Stimulated activated naive CD4-positive, alpha-beta T cell treated with Interleukin-2 at 50 U/mL for 16 hours (primary cell): ENCODE measurements around the gene APOC3.
"Not testable (repeated sequence)": the region's sequence is repeated elsewhere in the genome, so short reads cannot be mapped to it uniquely, and the experiment has no call there.

Experiments used
- DNase-seq: peaks from one replicate; lab custom pipeline; 2025; lab: John Stamatoyannopoulos, UW

Gene APOC3

DNA sequence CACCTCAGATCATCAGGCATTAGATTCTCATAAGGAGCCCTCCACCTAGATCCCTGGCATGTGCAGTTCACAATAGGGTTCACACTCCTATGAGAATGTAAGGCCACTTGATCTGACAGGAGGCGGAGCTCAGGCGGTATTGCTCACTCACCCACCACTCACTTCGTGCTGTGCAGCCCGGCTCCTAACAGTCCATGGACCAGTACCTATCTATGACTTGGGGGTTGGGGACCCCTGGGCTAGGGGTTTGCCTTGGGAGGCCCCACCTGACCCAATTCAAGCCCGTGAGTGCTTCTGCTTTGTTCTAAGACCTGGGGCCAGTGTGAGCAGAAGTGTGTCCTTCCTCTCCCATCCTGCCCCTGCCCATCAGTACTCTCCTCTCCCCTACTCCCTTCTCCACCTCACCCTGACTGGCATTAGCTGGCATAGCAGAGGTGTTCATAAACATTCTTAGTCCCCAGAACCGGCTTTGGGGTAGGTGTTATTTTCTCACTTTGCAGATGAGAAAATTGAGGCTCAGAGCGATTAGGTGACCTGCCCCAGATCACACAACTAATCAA is 2.2 kb downstream of the APOC3 start:
- no peak for DNase-seq

DNA sequence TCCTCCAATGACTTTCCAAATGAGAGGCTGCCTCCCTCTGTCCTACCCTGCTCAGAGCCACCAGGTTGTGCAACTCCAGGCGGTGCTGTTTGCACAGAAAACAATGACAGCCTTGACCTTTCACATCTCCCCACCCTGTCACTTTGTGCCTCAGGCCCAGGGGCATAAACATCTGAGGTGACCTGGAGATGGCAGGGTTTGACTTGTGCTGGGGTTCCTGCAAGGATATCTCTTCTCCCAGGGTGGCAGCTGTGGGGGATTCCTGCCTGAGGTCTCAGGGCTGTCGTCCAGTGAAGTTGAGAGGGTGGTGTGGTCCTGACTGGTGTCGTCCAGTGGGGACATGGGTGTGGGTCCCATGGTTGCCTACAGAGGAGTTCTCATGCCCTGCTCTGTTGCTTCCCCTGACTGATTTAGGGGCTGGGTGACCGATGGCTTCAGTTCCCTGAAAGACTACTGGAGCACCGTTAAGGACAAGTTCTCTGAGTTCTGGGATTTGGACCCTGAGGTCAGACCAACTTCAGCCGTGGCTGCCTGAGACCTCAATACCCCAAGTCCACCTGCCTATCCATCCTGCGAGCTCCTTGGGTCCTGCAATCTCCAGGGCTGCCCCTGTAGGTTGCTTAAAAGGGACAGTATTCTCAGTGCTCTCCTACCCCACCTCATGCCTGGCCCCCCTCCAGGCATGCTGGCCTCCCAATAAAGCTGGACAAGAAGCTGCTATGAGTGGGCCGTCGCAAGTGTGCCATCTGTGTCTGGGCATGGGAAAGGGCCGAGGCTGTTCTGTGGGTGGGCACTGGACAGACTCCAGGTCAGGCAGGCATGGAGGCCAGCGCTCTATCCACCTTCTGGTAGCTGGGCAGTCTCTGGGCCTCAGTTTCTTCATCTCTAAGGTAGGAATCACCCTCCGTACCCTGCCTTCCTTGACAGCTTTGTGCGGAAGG is 2.9 kb downstream of the APOC3 start:
- no peak for DNase-seq

DNA sequence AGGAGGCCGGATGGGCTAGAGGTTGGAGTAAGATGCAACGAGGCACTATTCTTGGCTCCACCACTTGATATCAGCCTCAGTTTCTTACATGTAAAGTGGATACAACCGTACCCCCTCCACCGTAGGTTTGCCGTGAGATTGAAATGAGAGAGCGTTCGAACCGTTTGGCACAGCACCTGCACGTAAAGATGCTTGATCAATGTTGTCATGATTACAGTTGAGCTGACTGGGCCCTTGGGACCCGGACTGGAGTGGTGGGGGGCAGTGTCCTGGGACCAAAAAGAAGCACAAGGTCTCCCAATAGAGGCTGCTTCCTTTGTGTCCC is 3.7 kb downstream of the APOC3 start:
- no peak for DNase-seq

DNA sequence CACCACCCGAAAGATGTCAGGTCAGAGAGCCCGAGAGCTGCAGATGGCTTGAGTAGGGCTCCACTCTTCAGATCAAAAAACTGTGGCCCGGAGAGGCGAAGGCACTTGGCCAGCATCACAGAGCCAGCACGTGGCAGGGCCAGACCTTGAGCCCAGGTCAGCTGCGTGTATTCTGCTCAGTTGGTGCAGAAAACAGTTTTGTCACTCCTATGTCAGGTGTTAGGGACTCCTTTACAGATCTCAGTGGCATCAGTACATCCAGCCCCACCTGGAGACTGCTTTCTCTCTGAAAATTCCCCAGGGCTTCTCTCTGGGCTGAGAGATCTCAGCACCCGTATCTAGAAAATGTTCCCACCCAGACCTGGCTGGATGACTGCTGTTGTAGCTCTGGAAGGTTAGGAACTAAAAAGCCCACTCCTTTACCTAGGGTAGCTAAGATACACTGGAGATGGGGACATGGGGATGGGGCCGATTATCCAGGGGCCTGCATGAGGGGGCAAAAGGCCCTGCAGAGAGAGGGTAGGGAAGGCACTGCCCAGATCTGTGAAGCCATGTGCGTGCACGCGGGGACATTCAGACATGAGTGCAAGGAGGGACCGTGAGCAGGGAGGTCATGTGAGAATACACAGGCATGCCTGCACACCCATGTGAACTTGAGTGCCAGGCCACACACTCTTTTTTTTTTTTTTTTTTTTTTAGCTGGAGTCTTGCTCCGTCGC is 4.3 kb downstream of the APOC3 start:
- DNase-seq, result no peak

DNA sequence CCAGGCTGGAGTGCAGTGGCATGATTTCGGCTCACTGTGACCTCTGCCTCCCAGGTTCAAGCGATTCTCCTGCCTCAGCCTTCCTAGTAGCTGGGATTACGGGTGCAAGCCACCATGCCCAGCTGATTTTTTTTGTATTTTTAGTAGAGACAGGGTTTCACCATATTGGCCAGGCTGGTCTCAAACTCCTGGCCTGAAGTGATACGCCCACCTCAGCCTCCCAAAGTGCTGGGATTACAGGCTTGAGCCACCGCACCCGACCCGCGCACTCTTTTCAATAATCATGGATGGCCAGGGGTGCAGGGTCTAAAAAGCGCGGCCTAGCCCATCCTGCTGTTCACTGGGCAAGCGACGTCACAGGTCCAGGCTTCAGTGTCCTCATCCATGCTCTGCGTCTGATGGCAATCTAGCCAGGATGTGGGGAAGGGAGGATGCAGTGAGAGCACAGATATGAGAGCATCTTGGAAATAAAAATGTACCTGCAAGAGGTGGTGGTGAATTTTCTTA is 4.9 kb downstream of the APOC3 start:
- DNase-seq, result not testable (repeated sequence)

DNA sequence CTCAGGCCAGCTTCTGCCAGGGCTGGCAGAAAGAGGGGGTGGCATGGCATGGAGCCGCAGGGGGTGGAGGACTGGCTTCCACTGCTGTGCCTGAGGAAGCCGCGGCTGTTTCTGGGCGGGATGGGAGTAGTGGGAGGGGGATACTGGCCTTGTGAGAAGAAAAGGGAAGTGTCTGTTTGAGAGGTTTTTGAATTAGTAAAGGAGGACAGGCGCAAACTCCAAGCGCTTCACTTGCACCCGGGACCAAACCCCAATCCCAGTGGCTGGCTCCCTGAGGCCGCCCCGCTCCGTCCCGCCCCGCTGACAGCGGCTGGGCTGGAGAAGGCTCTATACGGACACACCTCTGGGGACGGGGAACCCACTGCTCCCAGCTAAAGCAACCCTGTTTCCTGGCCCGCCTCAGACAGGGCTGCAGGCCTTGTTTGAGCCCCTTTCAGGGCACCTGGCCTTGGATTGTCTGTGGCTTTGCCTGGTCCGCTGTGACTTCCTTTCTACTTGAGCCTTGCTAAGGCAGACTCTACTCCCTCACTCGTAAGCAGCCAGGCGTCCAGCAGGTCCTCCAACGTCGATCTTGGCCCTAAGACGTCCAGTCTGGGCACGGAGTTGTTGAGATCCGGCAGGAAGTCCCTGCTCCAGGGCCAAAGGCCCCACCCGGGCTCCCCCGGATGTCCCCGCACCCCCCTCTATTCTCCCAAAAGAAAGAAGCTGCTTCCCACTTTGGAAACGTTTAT is 5.5 kb downstream of the APOC3 start:
- DNase-seq, result no peak

DNA sequence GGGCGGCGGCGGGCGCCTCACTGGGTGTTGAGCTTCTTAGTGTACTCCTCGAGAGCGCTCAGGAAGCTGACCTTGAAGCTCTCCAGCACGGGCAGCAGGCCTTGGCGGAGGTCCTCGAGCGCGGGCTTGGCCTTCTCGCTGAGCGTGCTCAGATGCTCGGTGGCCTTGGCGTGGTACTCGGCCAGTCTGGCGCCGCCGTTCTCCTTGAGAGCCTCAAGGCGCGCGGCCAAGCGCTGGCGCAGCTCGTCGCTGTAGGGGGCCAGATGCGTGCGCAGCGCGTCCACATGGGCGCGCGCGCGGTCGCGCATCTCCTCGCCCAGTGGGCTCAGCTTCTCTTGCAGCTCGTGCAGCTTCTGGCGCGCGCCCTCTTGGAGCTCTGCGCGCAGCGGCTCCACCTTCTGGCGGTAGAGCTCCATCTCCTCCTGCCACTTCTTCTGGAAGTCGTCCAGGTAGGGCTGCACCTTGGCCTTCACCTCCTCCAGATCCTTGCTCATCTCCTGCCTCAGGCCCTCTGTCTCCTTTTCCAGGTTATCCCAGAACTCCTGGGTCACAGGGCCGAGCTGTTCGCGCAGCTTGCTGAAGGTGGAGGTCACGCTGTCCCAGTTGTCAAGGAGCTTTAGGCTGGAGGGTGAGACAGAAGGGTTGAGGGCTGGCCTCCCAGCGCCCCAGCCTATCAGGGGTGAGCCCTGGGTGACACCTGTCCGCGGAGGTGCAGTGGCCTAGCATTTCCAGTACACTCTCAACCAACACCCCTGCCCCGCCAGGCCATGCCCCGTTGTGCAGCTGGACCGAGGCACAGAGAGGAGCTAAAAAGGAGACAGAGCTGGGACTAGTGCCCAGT is 6.3 kb downstream of the APOC3 start:
- DNase-seq, result peak; percentile 70

DNA sequence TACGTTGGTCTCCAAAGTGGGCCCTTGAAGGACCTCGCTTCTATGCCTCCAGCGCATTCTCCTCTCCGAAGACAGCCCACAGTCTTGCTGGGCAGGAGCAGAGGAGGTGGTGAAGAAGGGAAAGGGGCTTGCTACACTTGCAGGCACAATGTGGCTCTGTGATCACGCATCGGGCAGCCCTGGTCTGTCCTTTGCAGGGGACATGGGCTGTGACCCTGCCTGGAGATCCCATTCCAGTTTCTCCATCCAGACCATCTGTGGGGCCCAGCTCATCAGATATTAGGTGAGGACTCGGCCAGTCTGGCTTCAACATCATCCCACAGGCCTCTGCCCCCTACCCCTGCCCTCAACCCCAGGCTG is 6.9 kb downstream of the APOC3 start:
- DNase-seq, result no peak

DNA sequence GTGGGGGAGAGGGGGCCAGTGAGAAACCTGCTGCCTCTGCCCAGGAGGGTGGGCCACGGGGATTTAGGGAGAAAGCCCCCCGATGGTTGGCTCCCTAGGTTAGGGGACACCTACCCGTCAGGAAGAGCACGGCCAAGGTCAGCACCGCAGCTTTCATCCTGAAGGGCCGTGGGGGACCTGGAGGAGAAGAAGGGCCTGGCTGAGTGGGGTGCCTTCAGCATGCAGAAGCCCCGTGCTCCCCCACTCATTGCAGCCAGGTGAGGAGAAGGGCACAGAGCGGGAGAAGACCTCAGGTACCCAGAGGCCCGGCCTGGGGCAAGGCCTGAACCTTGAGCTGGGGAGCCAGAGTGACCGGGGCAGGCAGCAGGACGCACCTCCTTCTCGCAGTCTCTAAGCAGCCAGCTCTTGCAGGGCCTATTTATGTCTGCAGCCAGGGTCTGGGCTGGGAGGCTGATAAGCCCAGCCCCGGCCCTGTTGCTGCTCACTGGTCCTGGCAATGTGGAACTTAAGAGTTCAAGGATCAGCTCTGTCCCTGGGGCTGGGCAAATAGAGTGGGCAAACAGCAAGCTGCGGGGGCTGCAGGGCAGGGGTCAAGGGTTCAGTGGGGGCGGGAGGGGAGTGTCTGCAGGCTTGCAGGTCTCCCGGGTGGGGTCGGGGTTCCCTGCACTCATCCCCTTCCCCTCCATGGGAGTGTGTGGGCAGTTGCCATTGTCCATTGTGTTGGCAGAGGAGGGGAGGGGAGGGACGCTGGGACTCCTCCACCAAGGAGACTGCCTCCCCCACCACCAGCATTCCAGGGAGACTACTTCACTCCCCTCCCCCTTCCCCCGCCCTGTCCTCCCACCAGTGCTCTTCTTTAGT is 7.8 kb downstream of the APOC3 start, which contains the start of gene APOA1:
TSS of gene APOA1 (minus strand) at position 392 of the 861 bp plus-strand sequence. CDS start at position 157, 235 bp downstream.
- DNase-seq, result no peak

DNA sequence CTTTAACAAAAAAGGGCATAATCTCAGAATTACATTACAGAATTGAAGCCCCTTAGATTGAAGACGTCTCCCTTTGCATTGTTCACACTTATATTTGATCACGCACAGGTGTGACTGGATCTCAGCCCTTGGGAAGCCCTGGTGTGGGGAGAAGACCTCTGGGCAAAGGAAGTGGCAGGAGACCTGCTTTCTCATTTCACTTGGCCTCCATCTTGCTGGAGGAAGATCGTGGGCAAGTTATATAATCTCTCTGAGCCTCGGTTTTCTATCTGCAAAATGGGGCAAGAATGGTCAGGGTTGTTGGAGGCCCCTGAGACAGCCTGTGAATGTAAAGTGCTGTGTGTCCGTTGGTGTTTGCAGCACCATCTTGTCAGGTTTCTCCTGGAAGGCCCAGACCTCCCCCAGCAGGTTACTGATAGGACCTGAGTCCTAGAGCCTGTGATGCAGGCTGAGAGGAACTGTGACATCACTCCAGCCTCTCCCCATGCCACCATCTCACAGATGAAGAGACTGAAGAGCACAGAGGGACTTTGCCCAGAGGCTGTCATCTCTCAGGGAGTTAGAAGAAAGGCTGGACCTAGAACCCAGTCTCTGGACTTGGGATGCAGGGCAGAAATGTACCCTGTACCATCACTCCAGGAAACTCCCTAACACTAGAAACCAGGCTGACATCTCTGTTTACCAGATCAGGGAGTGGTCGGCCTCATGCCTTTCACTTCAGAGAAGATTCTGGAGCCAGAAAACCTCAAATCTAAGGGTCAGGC is 8.8 kb downstream of the APOC3 start:
- no peak for DNase-seq

DNA sequence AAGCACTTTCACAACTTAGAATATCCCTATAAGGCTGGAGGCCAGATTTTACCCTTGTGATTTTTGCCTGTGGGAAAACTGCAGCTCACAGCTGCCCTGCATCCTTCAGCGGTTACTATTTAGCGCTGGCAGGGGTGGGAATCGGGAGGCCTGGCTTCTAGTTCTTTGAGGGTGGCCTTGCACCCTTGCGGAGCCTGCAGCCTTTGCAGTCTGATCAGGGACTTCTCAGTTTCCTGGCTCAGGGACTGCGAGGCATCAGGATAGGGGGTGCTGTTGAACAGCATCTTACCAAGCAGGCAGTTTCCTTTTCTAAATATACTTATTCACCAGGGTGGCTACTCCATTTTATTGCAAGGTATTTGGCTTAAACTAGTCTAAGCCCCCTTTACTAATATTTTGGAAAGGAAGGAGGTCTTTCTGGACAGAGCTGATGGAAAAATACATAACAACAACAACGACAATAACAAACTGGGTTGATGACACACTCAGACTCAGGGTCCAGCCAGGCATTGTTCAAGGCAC is 10.6 kb downstream of the APOC3 start:
- no peak for DNase-seq

DNA sequence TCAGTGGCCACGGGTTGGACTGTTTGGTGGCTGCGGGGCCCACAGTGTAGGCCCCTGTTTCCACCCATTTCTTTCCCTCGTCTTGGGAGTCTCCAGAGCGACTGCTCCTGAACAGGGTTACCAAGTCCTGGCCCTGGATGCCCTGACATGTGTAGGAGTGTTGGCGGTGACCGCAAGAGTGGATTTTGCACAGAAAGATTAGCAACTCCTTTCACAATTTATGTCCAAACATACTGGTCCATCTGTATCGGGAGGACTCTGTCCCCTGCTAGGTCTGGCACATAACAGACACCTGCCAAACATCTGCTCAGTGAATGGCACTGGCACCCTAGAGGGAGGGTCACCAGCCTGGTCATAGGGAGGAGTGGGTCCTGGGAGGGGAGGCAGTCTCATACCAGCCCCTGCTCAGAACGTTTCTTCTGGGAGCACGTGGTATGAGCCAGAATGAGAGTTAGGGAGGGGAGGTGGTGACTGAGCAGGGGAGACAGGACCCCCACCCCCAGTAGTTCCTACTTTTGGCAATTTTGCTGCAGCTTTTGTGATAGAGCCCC is 11.1 kb downstream of the APOC3 start:
- DNase-seq, result no peak

DNA sequence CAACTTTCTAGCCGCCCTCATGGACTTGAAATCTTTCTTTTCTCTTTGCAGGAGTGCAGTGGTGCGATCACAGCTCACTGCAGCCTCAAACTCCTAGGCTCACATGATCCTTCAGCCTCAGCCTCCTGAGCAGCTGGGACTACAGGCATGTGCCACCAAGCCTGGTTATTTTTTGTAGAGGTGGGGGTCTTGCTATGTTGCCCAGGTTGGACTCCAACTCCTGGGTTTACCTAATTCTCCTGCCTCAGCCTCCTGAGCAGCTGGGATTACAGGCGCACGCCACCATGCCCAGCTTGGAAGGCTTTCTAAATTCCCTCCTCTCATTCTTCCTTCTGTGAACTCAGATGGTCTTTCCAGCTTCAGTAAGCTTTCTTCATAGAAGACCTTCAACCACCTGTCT is 12.4 kb downstream of the APOC3 start:
- DNase-seq, result no peak

DNA sequence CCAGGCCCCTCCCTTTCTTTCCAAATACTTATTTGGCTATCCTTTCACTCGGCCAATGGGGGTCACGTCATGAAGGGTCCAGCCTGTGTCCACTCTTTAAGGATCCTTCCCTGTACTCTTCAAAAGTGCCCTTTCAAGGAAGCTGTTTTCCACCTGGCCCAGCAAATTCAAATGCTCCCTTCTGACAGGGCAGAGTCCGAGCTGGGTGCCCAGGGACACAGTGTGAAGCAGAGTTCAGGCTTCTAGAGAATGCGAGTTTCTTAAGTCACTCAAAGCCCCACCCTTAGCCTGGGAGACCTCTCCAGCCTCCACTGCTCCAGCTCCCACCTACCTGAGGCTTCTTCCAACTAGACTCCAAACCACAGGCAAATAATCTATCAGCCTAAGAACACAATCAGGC is 13.2 kb downstream of the APOC3 start:
- no peak for DNase-seq

DNA sequence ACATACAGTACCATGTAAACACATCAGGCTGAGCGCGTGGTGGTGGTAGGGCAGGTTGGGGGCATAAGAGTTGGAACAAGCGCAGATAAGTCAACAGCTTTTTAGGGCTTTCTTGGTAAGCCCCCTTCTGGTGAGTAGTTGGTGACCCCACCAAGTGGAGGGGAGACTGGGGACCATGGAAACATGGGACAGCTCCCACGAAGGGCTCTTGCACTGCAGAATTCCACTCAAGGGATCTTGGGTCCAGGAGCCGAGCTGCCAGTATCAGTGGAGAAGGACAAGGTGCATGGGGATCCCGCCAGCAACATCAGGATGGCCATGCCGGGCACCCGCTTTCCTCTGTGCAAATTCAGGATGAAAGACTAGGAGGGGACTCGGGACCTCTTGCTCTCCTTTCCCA is 14.0 kb downstream of the APOC3 start:
- DNase-seq, result no peak

DNA sequence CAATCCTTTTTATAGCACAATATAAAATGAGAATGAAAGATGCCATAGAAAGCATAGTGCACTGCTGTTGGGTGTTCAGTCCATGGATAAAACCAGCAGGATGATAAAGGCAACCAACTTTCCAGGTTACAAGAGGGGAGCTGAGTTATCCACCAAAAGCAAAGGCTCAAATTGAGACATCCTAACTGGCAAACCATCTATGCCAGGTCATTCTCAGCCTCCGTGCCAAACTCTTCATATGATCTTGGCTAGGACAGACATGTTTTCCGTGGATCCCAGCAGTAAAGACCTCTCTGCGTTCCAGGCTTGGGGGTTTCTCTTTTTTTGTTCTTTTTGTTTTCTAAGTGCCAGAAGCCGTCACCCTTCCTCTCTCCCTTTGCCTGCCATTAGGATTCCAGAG is 15.0 kb downstream of the APOC3 start:
- DNase-seq, result no peak

DNA sequence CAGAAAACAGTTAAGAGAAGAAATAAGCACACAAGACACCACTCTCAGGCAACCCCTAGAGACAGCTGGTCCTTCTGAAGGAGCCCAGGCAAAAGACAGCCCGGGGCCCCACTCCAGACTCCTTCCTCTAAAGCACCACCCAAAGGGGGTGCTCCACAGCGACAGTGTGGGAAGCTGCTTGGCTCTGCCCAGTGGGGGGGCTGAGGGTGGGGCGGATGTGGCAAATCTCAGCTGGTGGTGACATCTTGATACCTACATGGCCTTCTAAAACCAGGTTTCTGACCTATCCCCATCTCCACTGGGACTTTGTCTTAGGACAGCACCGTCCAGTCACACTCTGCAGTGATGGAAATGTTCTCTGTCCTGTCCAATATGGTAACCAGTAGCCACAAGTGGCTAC is 17.9 kb downstream of the APOC3 start:
- DNase-seq, result no peak

DNA sequence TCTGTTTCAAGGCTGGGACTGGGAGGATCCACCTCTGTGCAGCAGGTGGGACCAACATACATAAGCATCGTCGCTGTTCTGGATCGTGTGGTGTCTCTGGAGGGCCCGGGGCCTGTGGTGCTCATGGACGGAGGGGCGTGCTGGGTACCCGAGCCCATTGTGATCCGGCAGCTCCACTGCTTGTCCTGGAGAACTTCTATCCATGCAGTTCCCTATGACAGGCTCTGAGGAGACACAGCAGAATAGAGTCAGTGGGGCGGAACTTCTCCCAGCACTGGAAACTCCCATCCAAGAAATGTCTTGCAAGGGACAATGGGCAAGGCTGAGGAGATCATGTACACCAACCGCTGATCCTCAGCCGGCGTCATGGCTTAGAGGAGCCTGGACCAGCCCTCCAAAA is 19.4 kb downstream of the APOC3 start:
- DNase-seq, result no peak

DNA sequence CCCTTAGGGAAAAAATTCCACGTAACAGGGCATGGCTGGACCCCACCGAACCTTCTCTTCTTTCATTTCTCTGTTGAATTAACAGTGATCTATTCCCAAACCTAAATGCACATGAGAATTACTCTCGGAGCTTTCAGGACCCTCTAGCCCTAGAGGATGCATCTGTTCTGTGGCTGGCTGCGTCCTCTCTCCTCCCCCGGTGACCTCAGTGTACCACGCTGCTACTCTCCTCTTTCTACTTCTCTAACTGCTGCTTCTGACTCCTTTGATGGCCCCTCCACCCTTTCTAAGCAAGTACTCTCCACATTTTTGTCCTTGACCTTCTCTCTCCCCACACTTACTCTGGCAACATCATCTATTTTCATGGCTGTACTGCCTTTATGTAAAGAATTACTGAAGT is 19.8 kb downstream of the APOC3 start:
- no peak for DNase-seq
